ENCODE data around the gene ZMAT5. TPM values are rescaled to one million over a fixed set of nuclear protein-coding genes. Genes with fewer than 3 reads are reported as not detected.

Gene ZMAT5
- total and polyA plus RNA-seq, 9 of the 15 experiments (the other 6 are each of a cell fraction or from before 2014, with no cell fraction given), result 2.0 to 25.2 (median 11.9) TPM

DNA sequence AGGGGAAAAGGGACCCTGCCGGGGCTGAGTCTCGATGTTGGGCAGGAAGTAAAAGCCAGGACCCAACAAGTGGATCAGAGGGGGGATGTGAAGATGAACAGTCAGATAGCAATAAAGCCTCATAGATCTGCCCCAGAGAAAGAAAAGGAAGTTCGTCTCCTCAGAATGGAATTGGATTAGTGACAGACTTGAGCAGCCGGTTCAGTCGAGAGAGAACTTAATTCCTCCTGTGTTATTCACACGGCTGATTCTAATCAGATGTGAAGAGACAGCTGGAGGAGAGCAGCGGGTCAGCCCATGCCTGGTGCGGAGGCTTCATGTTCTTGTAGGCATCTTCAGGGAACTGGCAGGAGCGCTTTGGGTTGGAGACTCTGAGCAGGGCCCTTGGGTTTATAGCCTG is 76.3 kb downstream of the ZMAT5 start:
- Histone ChIP-seq H3K9me1 (ENCODE audit: control insufficient read depth, insufficient read depth, low read length) (peaks cover 2% of the 10 kb centered on the region), H3K4me2 (ENCODE audit: insufficient read depth, low read length) (no peak overlapping the region), H4K20me1 (replicated peaks; ENCODE audit: control insufficient read depth, insufficient read depth, low read length) (no peaks in the 10 kb centered on the region), H3K9ac (ENCODE audit: insufficient read depth in 1 of 2, low read depth in 2 of 2, low read length in 2 of 2) (no peak overlapping the region), H3K79me2 (ENCODE audit: control insufficient read depth, insufficient read depth, low read length) (no peaks in the 10 kb centered on the region), H3K4me3 (no peak overlapping the region), H3K9me3 (replicated peaks; ENCODE audit: control insufficient read depth, insufficient read depth, low read depth, low read length) (no peaks in the 10 kb centered on the region), H3K27ac (ENCODE audit: extremely low read depth, low read depth, low read length) (no peak overlapping the region), H3K36me3 (ENCODE audit: control insufficient read depth, insufficient read depth, low read length) (peaks cover 32% of the 10 kb centered on the region; the same call in 1 of the 3 replicates), H3K4me1 (replicated peaks in 1 of 2; ENCODE audit: control insufficient read depth in 2 of 2, insufficient read depth in 2 of 2, low read length in 2 of 2) (peaks cover 0 to 18% of the 10 kb centered on the region in 2 experiments; a peak in 2 of 5 replicates), H3K27me3 (ENCODE audit: control insufficient read depth in 2 of 2, insufficient read depth in 2 of 2, low read length in 2 of 2) (no peaks in the 10 kb centered on the region), H2AFZ (ENCODE audit: low read depth, low read length) (no peak overlapping the region)
- FAIRE-seq, result no peak
- DNase-seq (ENCODE audit: extremely low read depth in 1 of 4, low spot score in 3 of 4), result no peak
- 86% methylated on average over 5 of the region's 9 CpGs for WGBS (ENCODE audit: insufficient coverage, low coverage, missing lambda C conversion rate)
- no peak for ATAC-seq
- no TSS peak for BruUV-seq (replicated peaks)
- CTCF ChIA-PET (ENCODE audit: low intra/inter-chr PET ratio), result interaction anchor here (1.6 to 3.0 kb wide), 2 partner anchors 315 to 398 kb away, joined by 9 to 29 read pairs; no protein-coding TSS in a partner anchor
- in situ Hi-C loops (cut with MboI), result loop anchor here (25.0 kb wide), 1 partner anchor 397 kb away; the partner anchor contains the start of gene HORMAD2
- intact Hi-C loops (cut with micrococcal nuclease), result no loop called here
- POLR2A ChIA-PET, result interaction anchor here (1.1 to 1.3 kb wide), 2 partner anchors 11 to 17 kb away, joined by 5 to 6 read pairs; no protein-coding TSS in a partner anchor
- TF ChIP-seq ZNF41 (CRISPR knock-in tag; conservative IDR thresholded peaks at IDR 0.05) (no peak), SMARCB1 (IDR thresholded peaks at IDR 0.05; ENCODE audit: insufficient read length, low read depth) (no peak), TCF7L2 (IDR thresholded peaks at IDR 0.05; ENCODE audit: low read depth, low read length) (no peak), ZNF134 (CRISPR knock-in tag; conservative IDR thresholded peaks at IDR 0.05) (no peak), ZNF3 (CRISPR knock-in tag; IDR thresholded peaks at IDR 0.05) (no peak), NR2C1 (IDR thresholded peaks at IDR 0.05) (no peak), NR2C1 (tag; IDR thresholded peaks at IDR 0.05) (no peak), COPS2 (conservative IDR thresholded peaks at IDR 0.05) (no peak)
- TF ChIP-seq, protein P1, sequence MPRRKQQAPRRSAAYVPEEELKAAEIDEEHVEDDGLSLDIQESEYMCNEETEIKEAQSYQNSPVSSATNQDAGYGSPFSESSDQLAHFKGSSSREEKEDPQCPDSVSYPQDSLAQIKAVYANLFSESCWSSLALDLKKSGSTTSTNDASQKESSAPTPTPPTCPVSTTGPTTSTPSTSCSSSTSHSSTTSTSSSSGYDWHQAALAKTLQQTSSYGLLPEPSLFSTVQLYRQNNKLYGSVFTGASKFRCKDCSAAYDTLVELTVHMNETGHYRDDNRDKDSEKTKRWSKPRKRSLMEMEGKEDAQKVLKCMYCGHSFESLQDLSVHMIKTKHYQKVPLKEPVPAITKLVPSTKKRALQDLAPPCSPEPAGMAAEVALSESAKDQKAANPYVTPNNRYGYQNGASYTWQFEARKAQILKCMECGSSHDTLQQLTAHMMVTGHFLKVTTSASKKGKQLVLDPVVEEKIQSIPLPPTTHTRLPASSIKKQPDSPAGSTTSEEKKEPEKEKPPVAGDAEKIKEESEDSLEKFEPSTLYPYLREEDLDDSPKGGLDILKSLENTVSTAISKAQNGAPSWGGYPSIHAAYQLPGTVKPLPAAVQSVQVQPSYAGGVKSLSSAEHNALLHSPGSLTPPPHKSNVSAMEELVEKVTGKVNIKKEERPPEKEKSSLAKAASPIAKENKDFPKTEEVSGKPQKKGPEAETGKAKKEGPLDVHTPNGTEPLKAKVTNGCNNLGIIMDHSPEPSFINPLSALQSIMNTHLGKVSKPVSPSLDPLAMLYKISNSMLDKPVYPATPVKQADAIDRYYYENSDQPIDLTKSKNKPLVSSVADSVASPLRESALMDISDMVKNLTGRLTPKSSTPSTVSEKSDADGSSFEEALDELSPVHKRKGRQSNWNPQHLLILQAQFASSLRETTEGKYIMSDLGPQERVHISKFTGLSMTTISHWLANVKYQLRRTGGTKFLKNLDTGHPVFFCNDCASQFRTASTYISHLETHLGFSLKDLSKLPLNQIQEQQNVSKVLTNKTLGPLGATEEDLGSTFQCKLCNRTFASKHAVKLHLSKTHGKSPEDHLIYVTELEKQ (CRISPR knock-in tag; IDR thresholded peaks at IDR 0.05), result no peak
- TF ChIP-seq, protein P2, sequence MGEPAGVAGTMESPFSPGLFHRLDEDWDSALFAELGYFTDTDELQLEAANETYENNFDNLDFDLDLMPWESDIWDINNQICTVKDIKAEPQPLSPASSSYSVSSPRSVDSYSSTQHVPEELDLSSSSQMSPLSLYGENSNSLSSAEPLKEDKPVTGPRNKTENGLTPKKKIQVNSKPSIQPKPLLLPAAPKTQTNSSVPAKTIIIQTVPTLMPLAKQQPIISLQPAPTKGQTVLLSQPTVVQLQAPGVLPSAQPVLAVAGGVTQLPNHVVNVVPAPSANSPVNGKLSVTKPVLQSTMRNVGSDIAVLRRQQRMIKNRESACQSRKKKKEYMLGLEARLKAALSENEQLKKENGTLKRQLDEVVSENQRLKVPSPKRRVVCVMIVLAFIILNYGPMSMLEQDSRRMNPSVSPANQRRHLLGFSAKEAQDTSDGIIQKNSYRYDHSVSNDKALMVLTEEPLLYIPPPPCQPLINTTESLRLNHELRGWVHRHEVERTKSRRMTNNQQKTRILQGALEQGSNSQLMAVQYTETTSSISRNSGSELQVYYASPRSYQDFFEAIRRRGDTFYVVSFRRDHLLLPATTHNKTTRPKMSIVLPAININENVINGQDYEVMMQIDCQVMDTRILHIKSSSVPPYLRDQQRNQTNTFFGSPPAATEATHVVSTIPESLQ (CRISPR knock-in tag; IDR thresholded peaks at IDR 0.05), result no peak
- TF ChIP-seq, protein P3, sequence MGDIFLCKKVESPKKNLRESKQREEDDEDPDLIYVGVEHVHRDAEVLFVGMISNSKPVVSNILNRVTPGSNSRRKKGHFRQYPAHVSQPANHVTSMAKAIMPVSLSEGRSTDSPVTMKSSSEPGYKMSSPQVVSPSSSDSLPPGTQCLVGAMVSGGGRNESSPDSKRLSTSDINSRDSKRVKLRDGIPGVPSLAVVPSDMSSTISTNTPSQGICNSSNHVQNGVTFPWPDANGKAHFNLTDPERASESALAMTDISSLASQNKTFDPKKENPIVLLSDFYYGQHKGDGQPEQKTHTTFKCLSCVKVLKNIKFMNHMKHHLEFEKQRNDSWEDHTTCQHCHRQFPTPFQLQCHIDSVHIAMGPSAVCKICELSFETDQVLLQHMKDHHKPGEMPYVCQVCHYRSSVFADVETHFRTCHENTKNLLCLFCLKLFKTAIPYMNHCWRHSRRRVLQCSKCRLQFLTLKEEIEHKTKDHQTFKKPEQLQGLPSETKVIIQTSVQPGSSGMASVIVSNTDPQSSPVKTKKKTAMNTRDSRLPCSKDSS (IDR thresholded peaks at IDR 0.05; ENCODE audit: low read depth, partially characterized antibody), result no peak
